Measurements from ENCODE around the gene TMEM9B.

TMEM9B gene

GRCh38 chr11:8928981-8929615, 35.1 kb downstream of the TMEM9B start:
- DNase-seq: no peak

- no peak for DNase-seq
Observed at GRCh38 chr11:8928205-8928604, 36.0 kb downstream of the TMEM9B start.

- DNase-seq: no peak
Observed at GRCh38 chr11:8927233-8927632, 37.0 kb downstream of the TMEM9B start.

GRCh38 chr11:8926236-8926635, 38.0 kb downstream of the TMEM9B start:
- no peak for DNase-seq

- DNase-seq: no peak
Observed at GRCh38 chr11:8925711-8926110, 38.5 kb downstream of the TMEM9B start.

- DNase-seq: no peak
Observed at GRCh38 chr11:8922691-8923090, 41.6 kb downstream of the TMEM9B start.

GRCh38 chr11:8917157-8917825, 47.0 kb downstream of the TMEM9B start:
- no peak for DNase-seq

GRCh38 chr11:8914661-8915018, 49.6 kb downstream of the TMEM9B start:
- no peak for DNase-seq

- peak; percentile 48 for DNase-seq
Observed at GRCh38 chr11:8913961-8914660, 50.1 kb downstream of the TMEM9B start.

- DNase-seq: peak; percentile 79
Observed at GRCh38 chr11:8911029-8911823, 53.0 kb downstream of the TMEM9B start, which contains the start of gene AKIP1. TSS of gene AKIP1 (plus strand) at chr11:8911189. CDS start at chr11:8911450, 261 bp downstream.

GRCh38 chr11:8910649-8911026, 53.6 kb downstream of the TMEM9B start:
- no peak for DNase-seq

- DNase-seq: no peak
Observed at GRCh38 chr11:8908099-8908498, 56.1 kb downstream of the TMEM9B start.

GRCh38 chr11:8907116-8907515, 57.1 kb downstream of the TMEM9B start:
- no peak for DNase-seq

- DNase-seq: no peak
Observed at GRCh38 chr11:8905528-8906165, 58.6 kb downstream of the TMEM9B start.

GRCh38 chr11:8899119-8899753, 65.0 kb downstream of the TMEM9B start:
- no peak for DNase-seq
